ENCODE results near the gene ARFGEF3.

The ARFGEF3 gene

DNA sequence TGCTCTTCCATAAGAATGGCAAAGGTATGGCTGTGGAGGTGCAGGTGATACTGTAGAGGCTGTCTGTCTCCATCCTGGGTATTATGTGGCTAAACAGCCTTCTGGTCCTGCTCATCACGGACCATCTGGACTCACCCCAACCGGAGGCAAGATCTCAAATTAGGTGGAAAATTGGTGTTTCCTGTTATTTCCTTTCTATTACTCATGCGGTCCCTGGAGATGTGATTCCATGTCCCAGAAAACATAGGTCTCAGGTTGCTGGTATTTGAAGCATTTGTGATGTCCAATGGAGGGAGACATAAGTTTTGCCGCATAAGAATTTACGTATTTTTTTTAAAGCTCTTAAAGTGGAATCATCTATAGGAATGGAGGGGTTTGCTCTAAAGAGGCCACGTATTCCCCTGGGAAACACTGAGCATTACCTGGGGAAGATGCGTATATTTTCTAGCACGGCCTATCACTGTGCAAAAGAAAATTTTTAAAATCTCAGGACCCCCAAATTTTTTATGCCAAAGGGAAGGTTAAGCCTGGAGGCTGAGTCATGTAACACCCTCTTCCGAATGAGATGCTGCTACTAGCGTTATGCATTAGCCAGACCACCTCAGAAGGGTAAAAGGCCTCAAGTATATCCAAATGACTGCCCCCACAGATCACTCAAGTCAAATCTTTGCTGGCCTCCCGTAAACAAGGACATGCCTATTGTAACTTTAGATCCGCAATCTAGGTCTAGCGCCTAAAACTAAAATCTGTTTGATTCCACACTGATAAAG, 78.9 kb downstream of the ARFGEF3 start:
- no peak for DNase-seq (ENCODE audit: low spot score)

DNA sequence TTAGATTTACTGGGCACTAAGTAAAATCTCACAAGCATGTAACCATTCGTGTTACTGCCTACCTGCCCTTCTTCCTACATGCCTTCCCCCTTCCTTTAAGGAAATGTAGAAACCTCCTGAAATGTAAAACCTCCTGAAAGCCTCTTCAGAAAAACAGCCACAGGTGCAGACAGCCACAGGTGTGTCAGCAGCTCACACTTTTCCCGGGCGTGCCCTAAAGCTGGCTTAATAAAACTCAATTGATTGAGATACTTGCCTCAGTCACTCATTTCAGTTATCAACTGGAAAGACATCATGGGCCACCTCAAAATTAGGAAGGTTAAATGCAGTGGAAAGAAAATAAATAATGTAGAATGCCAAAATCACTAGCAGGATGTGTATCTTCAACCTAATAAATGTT, 79.6 kb downstream of the ARFGEF3 start:
- DNase-seq (ENCODE audit: low spot score) = no peak

DNA sequence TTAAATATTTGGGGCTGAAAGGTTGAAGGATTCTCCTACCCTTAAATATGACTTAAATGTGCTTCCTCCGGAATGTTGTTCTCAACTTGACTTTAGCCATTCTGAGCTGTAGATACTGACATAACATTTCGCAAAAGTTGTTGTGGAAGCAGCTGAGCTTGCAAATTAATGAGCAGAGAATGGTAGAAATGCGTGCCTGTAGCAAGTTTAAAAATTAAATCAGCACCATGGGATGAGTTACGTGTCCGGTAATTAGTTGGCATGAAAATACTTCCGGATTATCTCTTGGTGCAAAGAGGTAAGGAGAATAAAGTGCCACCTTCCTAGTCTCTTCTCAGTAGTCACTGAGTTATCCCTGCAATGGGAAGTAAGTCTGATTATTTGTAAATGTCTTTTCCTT, 80.2 kb downstream of the ARFGEF3 start:
- no peak for DNase-seq (ENCODE audit: low spot score)

DNA sequence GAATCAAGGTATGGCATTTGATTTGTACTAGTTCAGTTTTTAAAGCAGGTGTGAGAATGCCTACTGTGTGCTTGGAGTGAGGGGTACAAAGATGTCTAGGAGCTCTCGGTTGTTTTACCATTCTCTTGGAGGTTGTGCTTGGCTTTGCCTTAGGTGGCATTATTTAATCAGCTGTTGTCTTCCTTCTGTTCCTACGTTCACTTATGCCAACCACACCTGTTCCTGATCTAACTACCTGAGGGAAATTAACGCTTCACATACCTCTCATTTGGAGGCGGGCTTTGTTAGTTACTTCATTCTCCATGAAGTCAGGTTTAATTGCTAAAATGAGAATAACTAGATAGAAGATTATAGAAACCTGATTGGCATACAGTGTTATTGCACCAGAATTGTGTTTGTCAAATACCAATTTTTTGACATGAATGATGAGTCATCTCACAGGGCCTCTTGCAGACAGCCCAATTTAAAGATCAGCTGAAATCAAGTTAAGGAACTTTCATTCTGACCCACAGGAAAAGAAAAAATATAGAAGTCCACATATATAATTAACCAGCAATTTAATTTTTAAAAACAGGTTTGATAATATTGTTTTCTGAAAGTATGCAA, 81.4 kb downstream of the ARFGEF3 start:
- no peak for DNase-seq (ENCODE audit: low spot score)

DNA sequence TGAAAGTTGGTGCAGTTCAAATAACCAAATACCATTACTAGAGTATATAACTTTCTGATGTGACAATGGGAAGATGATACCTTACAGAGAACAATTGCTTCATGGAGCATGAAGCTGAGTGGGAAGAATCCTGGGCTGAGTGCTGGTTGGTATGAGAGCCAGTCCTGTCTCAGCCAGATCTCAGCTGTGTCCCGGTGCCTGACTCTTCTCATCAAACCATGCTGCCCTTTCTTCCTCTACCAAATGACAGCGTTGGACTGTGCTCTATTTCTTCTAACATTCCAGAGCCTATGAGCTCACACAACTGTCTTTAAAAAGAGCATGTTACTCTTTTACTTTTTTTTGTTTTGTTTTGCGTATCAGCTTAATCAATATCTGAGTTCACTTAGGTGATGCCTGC, 84.0 kb downstream of the ARFGEF3 start:
- DNase-seq (ENCODE audit: low spot score) = no peak

DNA sequence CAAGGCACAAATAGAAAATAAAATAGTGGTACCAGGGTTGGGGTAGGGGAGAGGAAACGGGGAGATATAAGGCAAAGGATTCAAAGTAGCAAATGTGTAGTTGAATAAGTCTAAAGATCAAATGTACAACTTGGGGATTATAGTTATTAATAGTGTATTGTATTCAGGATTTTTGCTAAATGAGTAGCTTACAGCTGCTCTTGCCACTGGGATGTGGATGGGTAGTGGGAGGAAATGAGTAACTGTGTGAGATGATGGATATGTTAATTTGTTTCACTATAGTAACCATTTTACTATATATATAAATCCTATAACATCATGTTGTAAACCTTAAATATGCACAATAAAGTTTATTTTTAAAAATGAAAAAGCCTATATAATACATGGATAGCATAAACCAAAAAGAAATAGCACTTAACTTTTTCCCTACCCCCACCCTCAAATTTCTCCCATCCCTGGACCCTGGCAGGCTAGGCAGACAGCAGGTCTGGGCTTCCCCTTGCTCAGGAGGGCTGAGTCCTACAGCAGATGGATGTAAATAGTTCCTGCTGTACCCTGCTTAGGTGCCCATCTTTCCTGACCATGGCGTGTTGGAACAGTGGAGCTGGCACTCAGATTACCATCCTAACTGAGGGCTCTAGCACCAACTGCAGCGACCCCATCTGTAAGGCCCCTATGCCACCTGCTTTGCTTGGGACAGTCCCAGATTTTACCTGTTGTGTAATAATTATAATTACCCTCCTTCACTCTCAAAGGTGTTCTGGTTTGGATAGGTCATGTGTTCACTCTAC, 85.1 kb downstream of the ARFGEF3 start:
- DNase-seq (ENCODE audit: low spot score) = no peak

DNA sequence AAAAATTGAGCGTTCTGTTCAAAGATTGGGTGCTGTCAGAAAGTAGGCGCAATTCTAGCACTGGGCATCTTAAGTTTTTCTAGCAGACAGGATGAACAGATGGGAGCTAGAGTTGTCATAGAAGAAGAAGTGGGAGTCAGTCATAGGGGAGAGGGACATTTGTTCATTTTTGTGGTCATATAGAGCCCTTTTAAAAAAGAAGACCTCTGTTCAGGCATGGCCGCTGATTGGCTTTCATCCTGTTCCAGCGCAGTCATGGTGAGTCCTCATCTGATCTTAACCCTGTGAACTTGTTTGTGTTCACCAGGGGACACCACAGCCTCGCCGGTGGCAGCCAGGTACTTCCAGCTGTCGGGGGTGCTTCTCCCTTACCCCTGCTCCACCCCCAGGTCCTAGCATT, 86.3 kb downstream of the ARFGEF3 start:
- no peak for DNase-seq (ENCODE audit: low spot score)

DNA sequence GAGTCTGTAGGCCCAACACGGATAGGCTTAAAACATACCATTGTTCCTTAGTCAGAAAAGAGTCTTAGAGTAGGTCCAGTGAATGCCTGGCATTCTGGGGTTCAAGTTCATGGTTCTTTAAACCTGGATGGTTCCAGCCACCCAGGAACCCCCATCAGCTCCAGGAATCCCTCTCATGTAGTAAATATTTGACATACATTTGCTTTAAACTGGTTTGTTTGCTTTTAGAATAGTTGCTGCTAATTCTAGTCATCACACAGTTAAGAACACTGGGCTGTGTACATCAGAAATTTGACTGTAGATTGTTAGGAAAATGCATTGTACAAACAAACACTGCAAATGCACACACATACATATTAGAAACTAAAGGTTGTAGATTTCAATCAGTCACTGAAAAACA, 87.1 kb downstream of the ARFGEF3 start:
- DNase-seq (ENCODE audit: low spot score) = no peak

DNA sequence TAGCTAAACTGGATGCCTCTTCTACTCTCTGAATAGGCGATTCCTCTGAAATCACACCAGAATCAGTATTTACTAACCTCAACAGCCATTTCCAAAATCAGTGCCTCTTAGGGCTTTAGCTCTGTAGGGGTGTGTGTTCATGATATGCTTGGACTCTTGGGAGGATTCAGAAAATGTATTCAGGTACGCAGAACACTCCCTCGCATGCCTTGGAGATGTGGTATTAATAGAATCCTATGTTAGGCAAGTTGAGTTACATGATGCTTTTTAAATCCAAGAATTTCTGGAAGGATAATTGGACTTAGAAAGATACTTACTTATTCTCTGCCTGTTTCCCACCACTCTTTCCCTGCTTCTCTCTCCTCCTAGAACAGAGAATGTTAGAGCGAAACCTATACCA, 88.3 kb downstream of the ARFGEF3 start:
- no peak for DNase-seq (ENCODE audit: low spot score)

DNA sequence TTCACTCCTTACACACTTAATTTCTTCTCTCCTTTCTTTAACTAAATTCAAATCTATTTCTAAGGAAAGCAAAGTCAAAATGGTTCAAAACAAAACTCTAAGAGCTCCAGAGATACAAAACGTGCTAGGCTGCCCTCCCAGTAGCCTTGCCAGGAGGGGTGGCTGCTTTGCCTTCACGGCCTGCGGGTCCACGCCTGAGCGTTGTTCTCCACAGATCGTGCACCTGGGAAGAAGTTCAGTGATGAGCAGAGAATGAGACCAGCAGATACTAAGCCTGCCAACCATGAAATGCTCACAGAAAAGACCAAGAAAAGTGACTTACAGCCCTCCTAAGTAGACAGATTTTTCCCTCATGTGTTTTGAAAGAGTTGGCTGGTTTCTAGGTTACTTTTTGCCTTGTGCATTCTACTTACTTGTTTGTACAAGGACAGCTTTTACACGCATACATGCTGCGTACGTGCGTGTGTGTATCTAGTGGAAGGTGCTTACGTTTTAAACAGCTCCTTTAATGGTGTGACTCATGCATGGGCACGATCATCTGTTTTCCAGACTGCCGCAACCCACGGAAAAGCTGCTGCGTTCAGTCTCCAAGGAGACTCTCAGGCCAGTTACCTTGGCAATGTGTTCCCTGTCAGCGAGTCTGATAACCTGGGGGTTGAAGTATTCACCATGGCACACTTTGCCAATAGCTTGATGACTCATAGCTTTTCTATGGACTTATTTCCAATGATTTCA, 88.9 kb downstream of the ARFGEF3 start:
- no peak for DNase-seq (ENCODE audit: low spot score)

DNA sequence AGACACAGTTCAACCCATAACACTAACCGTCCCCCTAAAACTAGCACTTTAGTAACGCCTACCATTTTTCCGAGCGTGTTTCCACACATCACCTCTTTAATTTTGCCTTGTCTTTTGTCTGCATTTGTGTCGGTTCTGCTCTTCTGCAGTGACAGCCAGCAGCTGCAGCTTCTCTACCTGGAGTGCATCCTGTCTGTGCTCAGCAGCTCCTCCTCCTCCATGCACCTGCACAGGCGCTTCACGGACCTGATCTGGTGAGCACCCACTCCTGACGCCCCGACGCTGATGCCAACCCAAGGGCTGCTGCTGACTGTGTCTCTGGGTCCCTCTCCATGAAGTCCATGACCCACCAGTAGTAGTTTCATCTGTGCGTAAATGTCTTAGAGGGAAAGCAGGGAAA, 92.0 kb downstream of the ARFGEF3 start:
- DNase-seq (ENCODE audit: low spot score) = no peak

DNA sequence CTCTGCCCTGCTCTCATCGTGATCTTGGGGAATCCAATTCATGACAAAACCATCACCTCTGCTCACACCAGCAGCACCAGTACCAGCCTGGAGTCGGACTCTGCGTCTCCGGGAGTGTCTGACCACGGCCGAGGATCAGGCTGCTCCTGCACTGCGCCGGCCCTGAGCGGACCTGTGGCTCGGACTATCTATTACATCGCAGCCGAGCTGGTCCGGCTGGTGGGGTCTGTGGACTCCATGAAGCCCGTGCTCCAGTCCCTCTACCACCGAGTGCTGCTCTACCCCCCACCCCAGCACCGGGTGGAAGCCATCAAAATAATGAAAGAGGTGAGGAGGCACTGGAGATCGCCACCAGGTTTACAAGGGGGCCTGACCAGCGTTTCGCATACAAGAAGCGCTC, 93.7 kb downstream of the ARFGEF3 start:
- DNase-seq (ENCODE audit: low spot score) = no peak

DNA sequence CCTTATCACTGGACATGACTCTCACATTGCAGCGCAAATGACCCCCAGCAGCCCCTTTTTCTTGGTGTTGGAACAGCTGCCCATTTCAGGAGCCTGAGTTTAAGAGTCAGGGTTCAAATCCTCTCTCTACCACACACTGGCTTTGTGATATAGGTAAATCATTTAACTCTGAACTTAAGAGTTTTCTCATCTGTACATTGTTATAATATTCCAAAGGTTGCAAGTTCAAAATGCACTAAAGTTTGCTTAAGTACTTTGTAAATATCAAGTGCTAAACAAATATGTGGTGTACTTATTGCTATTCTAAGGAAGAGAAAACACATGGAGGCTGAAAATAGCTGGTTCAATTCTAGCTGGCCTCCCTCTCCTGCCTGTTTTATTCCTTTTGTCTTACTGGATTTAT, 95.9 kb downstream of the ARFGEF3 start:
- DNase-seq (ENCODE audit: low spot score) = no peak

DNA sequence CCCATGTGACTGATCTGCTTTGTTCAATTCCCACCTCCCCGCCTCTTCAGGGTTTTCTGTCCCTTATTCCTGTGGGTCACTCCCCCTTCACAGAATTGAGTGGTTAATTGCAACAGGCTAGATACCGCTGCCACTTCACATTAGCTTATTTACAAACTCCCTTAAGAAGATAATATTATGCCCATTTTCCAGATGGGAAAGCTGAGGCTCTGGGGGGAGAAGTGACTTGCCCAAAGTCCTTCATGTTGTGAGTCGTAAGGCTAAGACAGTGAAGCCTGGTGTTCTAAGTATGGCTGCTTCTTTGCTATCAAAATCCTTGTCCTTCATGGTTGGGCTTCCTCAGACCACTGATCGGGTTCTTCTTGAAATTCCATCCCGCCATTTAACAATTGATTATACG, 96.5 kb downstream of the ARFGEF3 start:
- DNase-seq (ENCODE audit: low spot score) = no peak

DNA sequence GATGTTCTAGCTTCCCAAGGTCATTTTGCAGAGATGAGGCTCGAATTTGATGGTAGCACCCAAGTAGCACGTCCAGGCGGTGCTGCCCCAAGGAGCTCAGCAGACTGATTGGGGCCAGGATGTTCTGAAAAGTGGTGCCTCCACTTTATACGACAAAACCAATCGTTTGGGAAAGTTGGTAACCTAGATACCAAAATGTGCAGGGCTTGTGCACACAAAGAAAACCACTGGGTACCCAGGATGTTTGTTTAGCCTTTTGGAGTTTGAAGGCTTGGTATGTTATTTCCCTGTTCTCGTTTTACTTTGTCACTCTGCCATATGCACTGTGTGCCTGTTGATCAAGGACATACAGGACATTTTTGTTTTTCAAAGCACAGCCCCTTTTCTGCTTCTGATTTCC, 97.3 kb downstream of the ARFGEF3 start:
- DNase-seq (ENCODE audit: low spot score) = no peak

DNA sequence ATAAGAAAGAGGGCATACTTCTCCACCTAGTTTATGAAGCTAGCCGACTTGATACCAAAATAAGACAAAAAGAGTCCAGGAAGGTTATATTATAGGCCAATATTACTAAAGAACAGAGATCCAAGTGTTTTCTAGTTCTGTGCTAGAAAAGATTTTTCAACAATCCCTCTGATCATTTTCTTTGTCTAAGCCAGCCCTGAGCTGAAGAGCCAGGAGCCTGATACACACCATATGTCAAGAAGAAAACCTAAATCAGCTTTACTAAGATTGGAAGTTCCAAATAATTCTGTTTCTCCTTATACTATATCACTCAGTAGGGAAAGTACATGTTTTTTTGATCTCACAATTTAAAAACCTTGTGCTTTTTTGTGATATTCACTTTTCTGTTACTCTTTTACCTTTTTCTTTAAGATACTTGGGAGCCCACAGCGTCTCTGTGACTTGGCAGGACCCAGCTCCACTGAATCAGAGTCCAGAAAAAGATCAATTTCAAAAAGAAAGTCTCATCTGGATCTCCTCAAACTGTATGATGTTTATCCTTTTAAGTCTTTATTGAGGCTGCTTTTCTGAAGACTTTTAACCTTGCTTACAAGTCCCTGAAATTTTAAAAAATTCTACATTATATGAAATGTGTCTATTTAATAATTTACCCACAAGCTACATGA, 99.5 kb downstream of the ARFGEF3 start:
- no peak for DNase-seq (ENCODE audit: low spot score)

DNA sequence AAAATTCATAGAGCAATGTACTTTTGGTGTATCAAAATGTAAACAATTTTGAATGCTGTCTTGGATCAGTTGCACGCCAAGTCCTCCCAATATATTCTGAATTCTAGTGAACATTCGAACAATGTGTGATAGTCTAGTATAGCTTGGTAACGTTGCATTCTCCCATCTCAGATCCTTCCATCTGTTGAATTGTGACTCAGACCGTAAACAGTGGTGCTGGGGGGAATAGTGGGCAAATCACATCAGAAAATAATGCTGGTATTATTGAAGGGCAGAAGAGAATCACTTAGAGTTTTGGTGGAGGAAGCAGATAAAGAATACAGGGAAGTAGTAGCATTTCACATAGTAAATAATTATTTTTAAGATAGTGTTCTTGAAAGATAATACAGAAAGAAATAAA, 102.2 kb downstream of the ARFGEF3 start:
- DNase-seq (ENCODE audit: low spot score) = no peak

DNA sequence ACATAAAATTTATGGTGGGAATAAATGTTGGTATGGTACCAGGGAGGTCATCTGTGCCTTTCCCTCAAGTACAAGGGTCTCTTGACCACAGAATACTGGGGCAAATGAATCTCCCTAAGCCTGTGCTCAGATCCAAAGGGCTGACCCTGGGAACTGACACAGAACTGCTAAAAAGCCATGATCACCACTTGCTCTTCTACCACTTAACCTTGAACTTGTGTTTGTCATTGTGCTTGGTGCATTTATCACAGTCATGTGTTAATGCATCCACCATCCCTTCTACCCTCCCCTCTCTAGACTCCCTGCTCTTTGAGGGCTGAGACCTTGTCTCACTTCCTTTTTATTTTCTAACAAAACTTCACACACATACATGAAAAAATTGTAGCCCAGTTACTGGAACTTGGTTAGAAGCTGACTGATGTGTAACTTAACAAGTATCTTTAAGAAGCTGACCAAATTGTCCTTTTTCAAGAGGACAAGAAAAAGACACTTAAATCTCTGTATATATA, 102.7 kb downstream of the ARFGEF3 start:
- DNase-seq (ENCODE audit: low spot score) = peak; percentile 7

DNA sequence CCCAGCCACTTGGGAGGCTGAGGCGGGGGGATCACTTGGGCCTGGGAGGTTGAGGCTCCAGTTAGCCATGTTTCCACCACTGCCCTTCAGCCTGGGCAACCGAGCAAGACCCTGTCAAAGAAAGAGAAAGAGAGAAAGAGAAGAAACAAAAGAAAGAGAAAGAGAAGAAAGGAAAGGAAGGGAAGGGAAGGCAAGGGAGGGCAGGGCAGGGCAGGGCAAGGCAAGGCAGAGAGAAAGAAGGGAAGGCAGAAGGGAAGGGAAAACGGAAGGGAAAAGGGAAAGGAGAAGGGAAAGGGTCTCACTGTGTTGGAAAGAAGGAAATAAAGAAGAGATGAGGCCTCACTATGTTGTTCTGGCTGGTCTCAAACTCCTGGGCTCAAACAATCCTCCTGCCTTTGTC, 104.4 kb downstream of the ARFGEF3 start:
- DNase-seq (ENCODE audit: low spot score) = no peak

DNA sequence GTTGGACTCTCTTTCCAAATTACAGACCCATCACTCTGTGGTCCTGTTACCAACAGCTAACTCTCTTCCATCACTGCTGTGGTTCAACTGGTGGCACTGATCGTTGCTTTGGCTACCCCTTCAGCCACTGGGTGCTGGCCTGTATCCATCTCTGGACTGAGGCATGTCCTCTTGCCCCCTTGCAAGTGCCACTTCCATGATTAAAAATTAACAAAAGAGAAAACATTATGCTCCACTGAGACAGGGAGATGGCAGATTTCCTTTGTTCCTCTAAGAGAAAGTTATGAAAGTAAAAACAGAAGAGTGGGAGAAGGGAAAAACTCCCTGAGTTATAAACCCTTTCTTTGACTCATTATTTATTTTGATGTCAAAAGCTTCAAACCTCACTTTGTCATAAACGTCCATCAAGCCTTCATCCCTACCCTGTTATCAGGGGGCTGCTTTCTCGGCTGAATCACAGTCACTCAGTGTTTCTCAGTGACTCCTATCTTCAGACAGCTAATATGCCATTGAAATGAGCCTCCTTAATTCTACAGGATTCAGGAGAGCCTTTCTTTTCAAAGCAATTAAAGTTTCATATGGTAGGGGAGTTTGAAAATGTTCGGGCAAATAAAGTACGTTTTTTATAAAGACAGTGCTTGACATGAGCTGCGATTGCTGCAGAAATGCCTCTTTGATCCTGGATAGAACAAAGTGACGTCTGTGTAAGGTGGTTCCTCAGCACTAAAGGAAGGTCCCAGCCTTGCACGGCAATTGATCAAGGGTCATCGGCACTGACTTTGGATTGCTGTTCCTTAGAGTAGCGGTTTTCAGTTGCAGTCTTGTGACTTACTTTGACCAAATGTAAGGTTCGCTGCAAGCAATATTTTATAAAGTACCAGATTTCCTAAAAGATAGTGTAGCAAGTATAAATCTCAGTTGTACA, 106.5 kb downstream of the ARFGEF3 start:
- no peak for DNase-seq (ENCODE audit: low spot score)

DNA sequence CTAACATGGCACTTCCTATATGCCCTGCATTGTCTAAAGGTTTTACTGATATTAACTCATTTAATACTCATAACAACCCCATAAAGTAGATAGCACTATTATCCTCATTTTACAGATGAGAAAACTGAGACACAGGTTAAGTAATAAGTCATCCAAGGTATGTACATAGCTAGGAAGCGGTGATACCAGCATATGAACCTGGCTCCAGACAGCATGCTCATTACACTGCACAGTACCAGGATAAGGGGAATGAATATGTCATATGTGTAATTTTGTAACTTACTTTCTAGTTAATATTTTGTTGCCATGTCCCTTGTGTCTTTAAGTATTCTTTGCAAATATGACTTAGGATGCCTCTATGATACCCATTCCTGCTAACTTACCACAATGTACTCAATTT, 109.7 kb downstream of the ARFGEF3 start:
- no peak for DNase-seq (ENCODE audit: low spot score)

Data from NAMALWA (cell line).